NCI-H146 (cell line): ENCODE results near the gene GSC.
"Not testable (repeated sequence)": the region's sequence is repeated elsewhere in the genome, so short reads cannot be mapped to it uniquely, and the experiment has no call there.

Experiments
- DNase-seq: peaks from one replicate; lab custom pipeline; 2025; lab: John Stamatoyannopoulos, UW

GSC gene

GRCh38 chr14:94746131-94746530 is 23.8 kb downstream of the GSC start:
- DNase-seq: no peak

- DNase-seq: no peak
Observed at GRCh38 chr14:94738751-94739150, 31.2 kb downstream of the GSC start.

GRCh38 chr14:94738097-94738496 is 31.8 kb downstream of the GSC start:
- DNase-seq: no peak

GRCh38 chr14:94728950-94729349 is 41.0 kb downstream of the GSC start:
- no peak for DNase-seq

GRCh38 chr14:94728440-94728839 is 41.5 kb downstream of the GSC start:
- not testable (repeated sequence) for DNase-seq

GRCh38 chr14:94726649-94727048 is 43.3 kb downstream of the GSC start:
- DNase-seq: not testable (repeated sequence)

GRCh38 chr14:94724993-94725392 is 44.9 kb downstream of the GSC start:
- no peak for DNase-seq

GRCh38 chr14:94722397-94722796 is 47.5 kb downstream of the GSC start:
- no peak for DNase-seq
